GM12878 (cell line): ENCODE measurements around the gene MGRN1. TPM values are rescaled to one million over a fixed set of nuclear protein-coding genes. Genes with fewer than 3 reads are reported as not detected.

Experiments
- ATAC-seq: fragments of 200-7000 bp; cut with Tn5 transposase; 3 replicates; pipeline ENCODE4 v1.9.1; 2020; ENCODE audit warnings: mild to moderate bottlenecking, moderate library complexity
- BruUV-seq: library from RNA; stranded (reverse); fragments of 400-500 nt; replicated peaks from 2 replicates; lab custom pipeline; 2021; lab: Mats Ljungman, UMichigan
- CTCF ChIA-PET: fragments of 300-600 bp; sonication (Branson Sonifier 250); formaldehyde crosslinking; extraction: SDS; loops from one replicate; lab custom pipeline; 2021; ENCODE audit warnings: inconsistent platforms; lab: Yijun Ruan, JAX
- POLR2A ChIA-PET: fragments of 350-600 bp; formaldehyde crosslinking; extraction: SDS; loops from one replicate; lab custom pipeline; 2021; ENCODE audit warnings: inconsistent platforms; lab: Charles Lee
- RAD21 ChIA-PET: fragments of 300-600 bp; sonication (Branson Sonifier 250); formaldehyde crosslinking; loops from one replicate; lab custom pipeline; 2023; ENCODE audit warnings: antibody characterized with exemption; ENCODE audit not compliant: unreplicated experiment; lab: Charles Lee
- SMC1A ChIA-PET: fragments of 300-600 bp; sonication (Branson Sonifier 250); formaldehyde crosslinking; loops from one replicate; lab custom pipeline; 2023; ENCODE audit not compliant: unreplicated experiment, uncharacterized antibody; lab: Charles Lee
- DNase-seq: peaks from one replicate; pipeline ENCODE4 v3.0.0-alpha.2; 2011; ENCODE audit warnings: low read depth, low spot score
- FAIRE-seq: peaks from 3 replicates; lab custom pipeline; 2011; peaks lifted over from hg19 to GRCh38; lab: Jason Lieb, UNC
- H2AFZ ChIP-seq: 2 replicates; pipeline ENCODE4 v1.6.0; 2011; ENCODE audit warnings: low read depth, low read length, control low read depth; ENCODE audit not compliant: control insufficient read depth
- H3K27ac ChIP-seq: 2 replicates; pipeline ENCODE4 v1.5.1; 2011; ENCODE audit warnings: control low read depth; ENCODE audit not compliant: control insufficient read depth, insufficient read depth
- H3K27me3 ChIP-seq, 2 experiments: replicated peaks in 1 of 2; 2 replicates each; pipeline versions ENCODE4 v1.6.0 to v1.6.1; 2011; ENCODE audit warnings: low read length in 1 of 2; ENCODE audit not compliant: control insufficient read depth in 2 of 2, insufficient read depth in 2 of 2
- H3K36me3 ChIP-seq, 2 experiments: 2 replicates each; pipeline ENCODE4 v1.5.1; 2011; ENCODE audit warnings: low read length in 1 of 2; ENCODE audit not compliant: control insufficient read depth in 2 of 2, insufficient read depth in 2 of 2
- H3K4me1 ChIP-seq: 2 replicates; pipeline ENCODE4 v1.6.1; 2011; ENCODE audit warnings: mild to moderate bottlenecking, low read length, moderate library complexity, mixed read lengths; ENCODE audit not compliant: control insufficient read depth, insufficient read depth
- H3K4me2 ChIP-seq: 2 replicates; pipeline ENCODE4 v1.6.0; 2011; ENCODE audit warnings: control low read depth; ENCODE audit not compliant: control insufficient read depth, insufficient read depth
- H3K4me3 ChIP-seq: fragments of 200-600 bp; sonication (generic); 2 replicates; pipeline ENCODE4 v1.5.1; 2016
- H3K79me2 ChIP-seq: 2 replicates; pipeline ENCODE4 v1.6.0; 2011; ENCODE audit warnings: low read length; ENCODE audit not compliant: control insufficient read depth, insufficient read depth
- H3K9ac ChIP-seq: 2 replicates; pipeline ENCODE4 v1.8.0; 2011; ENCODE audit warnings: low read length, control low read depth, mixed read lengths; ENCODE audit not compliant: control insufficient read depth, insufficient read depth
- H3K9me3 ChIP-seq: replicated peaks from 3 replicates; pipeline ENCODE4 v1.5.1; 2011; ENCODE audit warnings: mild to moderate bottlenecking, low read length; ENCODE audit not compliant: control insufficient read depth, insufficient read depth
- H4K20me1 ChIP-seq: 2 replicates; pipeline ENCODE4 v1.6.0; 2011; ENCODE audit not compliant: control insufficient read depth, insufficient read depth
- ATF3 ChIP-seq: IDR thresholded peaks from 2 replicates; pipeline ENCODE4 v1.6.1; 2011; ENCODE audit warnings: low read depth, mild to moderate bottlenecking, low read length, moderate library complexity, borderline replicate concordance; ENCODE audit errors: extremely low read depth
- CBFB ChIP-seq: IDR thresholded peaks from 2 replicates; pipeline ENCODE4 v1.6.1; 2016; ENCODE audit warnings: antibody characterized with exemption, low read depth
- E4F1 ChIP-seq: fragments of 450-650 bp; IDR thresholded peaks from 2 replicates; pipeline ENCODE4 v1.6.1; 2018; ENCODE audit warnings: borderline replicate concordance, mild to moderate bottlenecking; ENCODE audit not compliant: partially characterized antibody
- FOXM1 ChIP-seq: IDR thresholded peaks from 2 replicates; pipeline ENCODE4 v1.6.1; 2012; ENCODE audit warnings: low read depth, mild to moderate bottlenecking, inconsistent platforms, low read length, moderate library complexity
- NFYA ChIP-seq: IDR thresholded peaks from 2 replicates; pipeline ENCODE4 v1.6.1; 2011; ENCODE audit warnings: low read depth, mild to moderate bottlenecking, low read length, improper control_type of control experiment, borderline replicate concordance
- PAX5 ChIP-seq: IDR thresholded peaks from 2 replicates; pipeline ENCODE4 v1.6.1; 2011; ENCODE audit warnings: low read depth, low read length, borderline replicate concordance
- RB1 ChIP-seq: fragments of 450-650 bp; formaldehyde crosslinking; IDR thresholded peaks from 2 replicates; pipeline ENCODE4 v1.6.1; 2017; ENCODE audit warnings: mild to moderate bottlenecking, borderline replicate concordance
- WGBS: methylation state at CpG from one replicate; pipeline ENCODE4 v1.1.6; 2016; ENCODE audit warnings: low lambda C conversion rate; ENCODE audit not compliant: insufficient replicate concordance, insufficient coverage; ENCODE audit errors: missing lambda C conversion rate; 5-methylcytosine and 5-hydroxymethylcytosine counted together
- in situ Hi-C: fragments of 300-500 bp; cut with MboI; formaldehyde crosslinking; loops from 9 replicates; pipeline ENCODE4 v1.14.3; 2018; ENCODE audit warnings: mixed read lengths
- intact Hi-C: fragments of 100-400 bp; cut with micrococcal nuclease; formaldehyde crosslinking; loops from one replicate; pipeline ENCODE4 v1.14.2; 2022; ENCODE audit not compliant: unreplicated experiment
- polyA plus RNA-seq, 11 experiments: library from polyadenylated mRNA; depleted of rRNA in 4 of 11; unstranded in 6 of 11; stranded (reverse) in 5 of 11; fragments of >200 nt; fragmentation: Nextera tagmentation in 4 of 11; fragmentation: Illumina TruSeq in 1 of 11; extraction: Ambion mirVana in 4 of 11; extraction: Trizol in 1 of 11; gene quantifications; 1 replicate in 1 of 11; 2 replicates in 10 of 11; pipeline versions ENCODE4 v1.2.1 to v1.2.3, GENCODE V29; 2011 to 2016; ENCODE audit warnings: inconsistent platforms in 2 of 11, missing spikeins in 2 of 11, low read depth in 1 of 11
- total RNA-seq, 4 experiments: library from RNA; depleted of rRNA in 3 of 4; stranded (reverse); fragments of >200 nt in 3 of 4; fragmentation: Illumina TruSeq in 1 of 4; extraction: Trizol in 1 of 4; gene quantifications; 2 replicates each; pipeline versions ENCODE4 v1.2.1 to v1.2.3, GENCODE V29; 2013 to 2021

Gene MGRN1
- total and polyA plus RNA-seq, 10 of the 15 experiments (the other 5 are each of a cell fraction or from before 2014, with no cell fraction given) = 0.35 to 86.7 (median 14.6) TPM

GRCh38 chr16:4683255-4684057, 58.8 kb downstream of the MGRN1 start:
- in situ Hi-C loops (no loop called here), intact Hi-C loops (no loop called here)
- no peak for FAIRE-seq
- ChIA-PET SMC1A (no interaction called here), RAD21 (no interaction called here), POLR2A (no interaction called here), CTCF (interaction anchor here (0.5 kb wide), 1 partner anchor 272 kb away, joined by 5 read pairs; no protein-coding TSS in a partner anchor)
- no peak for DNase-seq
- no peak for TF ChIP-seq ATF3
- no peak for TF ChIP-seq RB1
- TF ChIP-seq E4F1 = no peak
- TF ChIP-seq CBFB = no peak
- TF ChIP-seq FOXM1 = no peak
- TF ChIP-seq PAX5 = no peak
- no peak for TF ChIP-seq NFYA
- 86% methylated on average over 13 of the region's 17 CpGs for WGBS
- H3K79me2 ChIP-seq = no peaks in the 10 kb centered on the region
- H3K9ac ChIP-seq = no peak overlapping the region
- H2AFZ ChIP-seq = no peak overlapping the region
- H3K27me3 ChIP-seq = no peaks in the 10 kb centered on the region
- ATAC-seq = no peak
- no peak overlapping the region for H3K4me2 ChIP-seq
- no peaks in the 10 kb centered on the region; the same call in 1 of the 2 replicates for H4K20me1 ChIP-seq
- peaks cover 0 to 31% of the 10 kb centered on the region in 2 experiments for H3K36me3 ChIP-seq
- H3K9me3 ChIP-seq = no peaks in the 10 kb centered on the region
- H3K4me1 ChIP-seq = no peaks in the 10 kb centered on the region
- H3K27ac ChIP-seq = no peak overlapping the region
- H3K4me3 ChIP-seq = no peak overlapping the region
- no TSS peak for BruUV-seq
